Endodermal cell (in vitro differentiated cells): Measurements from ENCODE around the gene MEX3D. TPM values are rescaled to one million over a fixed set of nuclear protein-coding genes. Genes with fewer than 3 reads are reported as not detected.
A peak's percentile ranks its signal among the peaks of the same experiment; 100 is the strongest.

Experiments used
- DNase-seq: peaks from one replicate; pipeline ENCODE4 v3.0.0-alpha.2; 2017
- H3K27ac ChIP-seq: 2 replicates; pipeline ENCODE4 v1.5.1; 2013; ENCODE audit warnings: mild to moderate bottlenecking, low read depth, low read length, moderate library complexity
- H3K27me3 ChIP-seq: 2 replicates; pipeline ENCODE4 v1.6.1; 2013; ENCODE audit warnings: mild to moderate bottlenecking, low read length, moderate library complexity; ENCODE audit not compliant: insufficient read depth, control insufficient read depth, poor library complexity, severe bottlenecking
- H3K36me3 ChIP-seq: 2 replicates; pipeline ENCODE4 v1.7.0; 2013; ENCODE audit warnings: mild to moderate bottlenecking, low read length, moderate library complexity; ENCODE audit not compliant: control insufficient read depth, insufficient read depth
- H3K4me1 ChIP-seq: one replicate; pipeline ENCODE4 v1.7.0; 2013; ENCODE audit warnings: low read length; ENCODE audit not compliant: control insufficient read depth, insufficient read depth
- H3K4me3 ChIP-seq: 2 replicates; pipeline ENCODE4 v1.5.1; 2013; ENCODE audit warnings: mild to moderate bottlenecking, low read length, moderate library complexity
- H3K9ac ChIP-seq: 2 replicates; pipeline ENCODE4 v1.6.1; 2013; ENCODE audit warnings: mild to moderate bottlenecking, low read length, moderate library complexity; ENCODE audit not compliant: poor library complexity, severe bottlenecking; ENCODE audit errors: extremely low read depth
- H3K9me3 ChIP-seq: 2 replicates; pipeline ENCODE4 v1.6.1; 2013; ENCODE audit warnings: mild to moderate bottlenecking, low read length, moderate library complexity; ENCODE audit not compliant: control insufficient read depth
- H3K27ac Mint-ChIP-seq: 2 replicates; pipeline ENCODE4 v1.8.0; 2020; ENCODE audit warnings: mixed read lengths
- H3K27me3 Mint-ChIP-seq: 2 replicates; pipeline ENCODE4 v1.8.0; 2021; ENCODE audit warnings: mild to moderate bottlenecking, mixed read lengths; ENCODE audit not compliant: insufficient read depth
- H3K36me3 Mint-ChIP-seq: 2 replicates; pipeline ENCODE4 v1.8.0; 2020; ENCODE audit warnings: low read depth, mixed read lengths
- H3K4me1 Mint-ChIP-seq: 2 replicates; pipeline ENCODE4 v1.8.0; 2020; ENCODE audit warnings: mixed read lengths
- H3K4me3 Mint-ChIP-seq: 2 replicates; pipeline ENCODE4 v1.8.0; 2020; ENCODE audit warnings: mild to moderate bottlenecking, moderate library complexity, mixed read lengths
- H3K9me3 Mint-ChIP-seq: 2 replicates; pipeline ENCODE4 v1.8.0; 2020; ENCODE audit warnings: mild to moderate bottlenecking, mixed read lengths
- CTCF ChIP-seq: fragments of 200-600 bp; sonication (generic); conservative IDR thresholded peaks from 2 replicates; pipeline ENCODE4 v1.5.0; 2021; ENCODE audit warnings: antibody characterized with exemption, mild to moderate bottlenecking
- WGBS, 2 experiments: methylation state at CpG; one replicate each; pipeline versions ENCODE4 v1.1.5 to v1.1.7; 2013; ENCODE audit warnings: missing lambda C conversion rate in 2 of 2, mixed read lengths in 1 of 2; ENCODE audit not compliant: insufficient coverage in 1 of 2, insufficient read length in 1 of 2; 5-methylcytosine and 5-hydroxymethylcytosine counted together
- total RNA-seq, 2 donors: library from RNA; stranded (reverse); fragmentation: NEBNext Ultra II Directional in 1 of 2; extraction: Animal tissue kit (Norgen Biotek cat#: 25700) in 1 of 2; gene quantifications; 2 replicates in 1 of 2; 3 replicates in 1 of 2; pipeline ENCODE4 v1.2.1, GENCODE V29; 2021

Gene MEX3D
- total RNA-seq, 2 donors from 2014 or later = 94.1 to 103 TPM

DNA sequence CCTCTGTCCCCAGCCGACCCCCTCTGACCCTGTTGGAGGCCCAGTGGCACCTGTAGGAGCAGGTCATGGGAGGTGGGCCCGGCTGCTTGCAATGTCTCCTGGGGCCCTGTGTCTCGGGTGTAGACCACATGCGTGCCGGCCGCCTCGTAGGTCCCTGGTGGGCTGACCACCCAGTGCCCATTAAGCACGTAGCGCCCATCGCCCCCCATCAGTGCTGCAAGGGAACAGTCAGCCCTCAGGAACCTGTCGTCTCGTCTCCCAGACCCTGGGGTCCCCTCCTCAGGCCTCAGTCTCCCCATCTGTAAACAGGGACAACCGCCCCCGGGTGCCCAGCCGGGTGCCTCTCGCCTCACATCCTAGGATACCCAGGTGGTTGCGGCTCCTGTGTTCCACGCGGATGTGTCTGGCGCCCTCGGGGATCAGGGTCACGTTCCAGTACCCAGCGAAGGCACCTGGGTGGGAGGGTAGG, 60.9 kb downstream of the MEX3D start:
- H3K27me3 ChIP-seq = peaks cover 28% of the 10 kb centered on the region
- no peak for DNase-seq
- H3K36me3 Mint-ChIP-seq = peaks cover 5% of the 10 kb centered on the region
- H3K27me3 Mint-ChIP-seq = peaks cover 62% of the 10 kb centered on the region
- H3K4me3 Mint-ChIP-seq = peak overlapping the region; percentile 75
- WGBS, 2 experiments = 79 to 93% methylated on average over 8 to 23 of the region's 23 CpGs
- peak overlapping the region; percentile 98 for H3K27ac Mint-ChIP-seq
- no peak overlapping the region for H3K27ac ChIP-seq
- TF ChIP-seq CTCF = no peak
- no peaks in the 10 kb centered on the region for H3K9me3 ChIP-seq
- no peaks in the 10 kb centered on the region for H3K36me3 ChIP-seq
- peaks cover 7% of the 10 kb centered on the region for H3K4me1 ChIP-seq
- H3K9ac ChIP-seq = no peak overlapping the region
- H3K4me1 Mint-ChIP-seq = peaks cover 3% of the 10 kb centered on the region
- H3K9me3 Mint-ChIP-seq = peaks cover 5% of the 10 kb centered on the region
- peak overlapping the region; percentile 83 for H3K4me3 ChIP-seq

GRCh38 chr19:1505991-1506881, 61.9 kb downstream of the MEX3D start:
- TF ChIP-seq CTCF = no peak
- Histone ChIP-seq H3K4me3 (no peak overlapping the region), H3K27ac (no peak overlapping the region), H3K9ac (no peak overlapping the region), H3K36me3 (no peaks in the 10 kb centered on the region), H3K9me3 (no peaks in the 10 kb centered on the region), H3K27me3 (peaks cover 18% of the 10 kb centered on the region), H3K4me1 (peaks cover 7% of the 10 kb centered on the region)
- Mint-ChIP-seq H3K36me3 (peaks cover 5% of the 10 kb centered on the region), H3K27ac (no peak overlapping the region), H3K9me3 (peaks cover 6% of the 10 kb centered on the region), H3K4me1 (peaks cover 3% of the 10 kb centered on the region), H3K27me3 (peaks cover 57% of the 10 kb centered on the region), H3K4me3 (no peak overlapping the region)
- WGBS, 2 experiments = 91 to 93% methylated on average over 28 to 45 of the region's 45 CpGs
- DNase-seq = no peak

GRCh38 chr19:1505012-1505411, 63.1 kb downstream of the MEX3D start:
- H3K4me3 Mint-ChIP-seq = no peak overlapping the region
- peaks cover 53% of the 10 kb centered on the region for H3K27me3 Mint-ChIP-seq
- no peak for TF ChIP-seq CTCF
- Histone ChIP-seq H3K27ac (no peak overlapping the region), H3K36me3 (no peaks in the 10 kb centered on the region), H3K4me1 (peaks cover under 1% of the 10 kb centered on the region), H3K9ac (no peak overlapping the region), H3K9me3 (peaks cover 5% of the 10 kb centered on the region), H3K27me3 (peaks cover 16% of the 10 kb centered on the region), H3K4me3 (no peak overlapping the region)
- H3K36me3 Mint-ChIP-seq = peaks cover 5% of the 10 kb centered on the region
- DNase-seq = no peak
- peaks cover 3% of the 10 kb centered on the region for H3K4me1 Mint-ChIP-seq
- 83 to 86% methylated on average over 8 of the region's 8 CpGs for WGBS, 2 experiments
- peaks cover 17% of the 10 kb centered on the region for H3K9me3 Mint-ChIP-seq
- H3K27ac Mint-ChIP-seq = no peak overlapping the region

Other genes starting within 250 kb of the MEX3D start
- 10 to 100 TPM; 57.0 to 62.5 TPM for gene NDUFS7, start 184.4 kb downstream of the MEX3D start, total RNA-seq
- gene GAMT, start 166.8 kb downstream of the MEX3D start, total RNA-seq = 10 to 100 TPM; 38.4 to 49.6 TPM
- gene DAZAP1, start 160.7 kb downstream of the MEX3D start, total RNA-seq = 100 to 1,000 TPM; 154 to 179 TPM
- gene RPS15, start 129.9 kb downstream of the MEX3D start, total RNA-seq = 1,000 to 10,000 TPM; 1,298 to 1,321 TPM
- gene APC2, start 118.2 kb downstream of the MEX3D start, total RNA-seq = under 1 TPM; 0.38 to 0.57 TPM
- 10 to 100 TPM; 40.0 to 51.1 TPM for gene C19orf25, start 89.1 kb downstream of the MEX3D start, total RNA-seq
- gene PCSK4, start 78.0 kb downstream of the MEX3D start, total RNA-seq = 10 to 100 TPM; 25.2 to 31.6 TPM
- 10 to 100 TPM; 24.7 to 49.4 TPM for gene REEP6, start 77.1 kb downstream of the MEX3D start, total RNA-seq
- gene ADAMTSL5, start 55.3 kb downstream of the MEX3D start, total RNA-seq = 1 to 10 TPM; 4.1 to 4.8 TPM
- gene PLK5, start 44.2 kb downstream of the MEX3D start, total RNA-seq = under 1 TPM in 1 of 2 donors, not detected in 1; 0.48 TPM
- 100 to 1,000 TPM; 108 TPM for gene MBD3, start 24.5 kb upstream of the MEX3D start, total RNA-seq
- gene UQCR11, start 37.1 kb upstream of the MEX3D start, total RNA-seq = 100 to 1,000 TPM; 171 to 195 TPM
- gene TCF3, start 84.3 kb upstream of the MEX3D start, total RNA-seq = 100 to 1,000 TPM; 233 to 268 TPM
- under 1 TPM in 1 of 2 donors, not detected in 1; 0.04 TPM for gene ONECUT3, start 185.2 kb upstream of the MEX3D start, total RNA-seq
- gene ATP8B3, start 244.0 kb upstream of the MEX3D start, total RNA-seq = 1 to 10 TPM; 2.3 to 3.4 TPM